GM18502 (cell line): ENCODE results near the gene FLT4.
"Not testable (repeated sequence)": the region's sequence is repeated elsewhere in the genome, so short reads cannot be mapped to it uniquely, and the experiment has no call there.

Source experiments
- ATAC-seq: cut with Tn5 transposase; IDR thresholded peaks from one replicate; pipeline ENCODE4 v1.9.1; 2021; ENCODE audit warnings: mild to moderate bottlenecking; ENCODE audit not compliant: unreplicated experiment, poor library complexity

Gene FLT4

DNA sequence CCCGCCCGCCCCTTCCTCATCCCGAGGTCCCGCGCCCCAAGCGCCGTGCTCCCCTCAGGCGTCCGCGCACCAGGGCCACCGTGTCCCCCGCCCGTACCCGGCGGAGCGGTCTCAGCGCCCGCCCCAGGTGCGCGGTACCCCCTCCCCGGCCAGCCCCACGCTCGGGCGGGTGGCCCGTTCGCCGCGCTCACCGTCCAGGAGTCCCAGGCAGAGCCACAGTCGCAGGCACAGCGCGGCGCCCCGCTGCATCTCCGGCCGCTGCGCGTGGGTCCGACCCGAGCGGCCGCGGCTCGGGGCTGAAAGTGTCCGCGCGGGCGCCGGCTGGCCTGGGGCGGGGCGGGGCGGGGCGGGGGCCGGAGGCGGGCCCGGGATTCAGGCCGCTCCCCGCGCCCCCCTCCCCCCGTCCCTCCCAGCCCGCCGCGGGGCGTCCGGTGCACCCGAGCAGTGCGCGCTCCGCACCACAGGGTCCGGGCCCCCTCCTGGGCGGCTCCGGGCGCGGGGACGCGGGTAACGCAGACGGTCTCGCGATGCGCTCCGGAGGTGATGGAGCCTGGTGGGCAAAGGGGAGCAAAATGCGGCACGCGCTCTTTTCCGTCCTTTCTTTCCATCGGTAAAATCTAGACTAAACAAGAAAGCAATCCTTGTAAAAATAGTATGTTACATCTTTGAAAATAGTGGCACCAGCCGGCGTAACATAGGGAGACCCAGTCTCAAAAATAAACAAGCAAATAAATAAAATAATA, at the start of gene FLT4:
Gene FLT4 (minus strand): TSS at position 304 of the 743 bp plus-strand sequence. CDS start 55 bp downstream, at position 249.
- ATAC-seq, result no peak

DNA sequence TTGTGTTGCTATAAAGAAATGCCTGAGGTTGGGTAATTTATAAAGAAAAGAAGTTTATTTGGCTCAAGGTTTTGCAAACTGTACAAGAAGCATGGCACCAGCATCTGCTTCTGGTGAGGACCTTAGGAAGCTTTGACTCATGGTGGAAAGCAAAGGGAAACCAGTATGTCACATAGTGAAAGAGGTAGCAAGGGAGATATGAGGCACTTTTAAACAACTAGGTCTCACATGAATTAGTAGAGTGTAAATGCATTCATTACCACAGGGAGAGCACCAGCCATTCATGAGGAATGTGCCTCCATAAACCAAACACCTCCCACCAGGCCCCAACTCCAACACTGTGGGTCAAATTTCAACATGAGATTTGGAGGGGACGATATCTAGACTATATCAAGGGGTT, 49.6 kb upstream of the FLT4 start:
- no peak for ATAC-seq

DNA sequence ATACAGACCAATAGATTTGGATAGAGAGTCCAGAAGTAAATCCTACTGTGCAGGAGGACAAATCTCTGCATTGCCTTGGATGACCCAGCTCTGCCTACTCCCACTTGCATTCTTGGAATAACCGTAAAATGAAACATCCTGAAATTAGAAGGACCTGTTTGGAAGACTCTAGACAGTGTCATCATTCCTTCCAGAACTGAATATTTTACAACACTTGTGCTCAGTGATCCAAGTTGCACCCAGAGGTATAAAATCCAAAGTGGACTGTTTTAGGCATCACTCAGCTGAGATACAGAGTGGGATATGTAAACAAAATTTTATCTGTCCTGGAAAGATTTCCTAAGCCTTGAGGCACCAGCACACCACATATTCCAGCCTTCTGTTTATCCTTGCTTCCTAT, 46.7 kb upstream of the FLT4 start:
- ATAC-seq, result no peak

DNA sequence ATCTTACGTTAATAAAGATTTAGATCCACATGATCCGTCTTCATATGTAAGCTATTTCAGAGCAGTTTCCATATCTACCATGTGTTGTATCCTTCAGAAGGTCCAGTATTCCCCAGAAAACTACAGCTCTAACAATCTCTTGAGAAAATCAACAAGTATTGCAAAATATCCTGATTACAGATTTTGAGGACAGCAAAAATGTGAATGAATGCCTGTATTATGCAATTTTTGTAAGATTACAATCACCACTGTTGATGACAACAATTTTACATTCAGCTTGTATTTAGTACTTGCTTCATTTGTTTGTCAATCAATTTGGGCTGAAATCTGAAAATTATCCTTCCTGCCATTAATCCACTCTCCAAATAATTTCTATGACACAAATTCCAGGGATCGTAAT, 43.0 kb upstream of the FLT4 start:
- no peak for ATAC-seq

DNA sequence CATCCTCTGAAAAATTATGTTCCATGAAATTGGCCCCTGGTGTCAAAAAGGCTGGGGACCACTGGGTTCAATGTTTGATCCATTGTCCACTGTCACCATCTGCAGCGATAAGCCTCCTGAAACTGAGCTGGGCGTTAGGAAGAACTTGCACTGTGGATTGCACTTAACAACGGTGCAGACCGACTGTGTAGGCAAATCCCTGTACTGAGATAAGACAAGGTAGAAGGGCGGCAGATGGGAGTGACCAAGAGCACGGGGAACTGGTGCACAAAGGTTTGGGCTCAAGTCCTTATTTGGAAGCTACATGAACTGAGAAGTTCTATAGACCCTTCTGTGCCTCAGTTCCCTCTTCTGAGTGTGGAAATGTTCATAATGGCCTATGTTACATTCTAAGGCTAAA, 41.6 kb upstream of the FLT4 start:
- no peak for ATAC-seq

DNA sequence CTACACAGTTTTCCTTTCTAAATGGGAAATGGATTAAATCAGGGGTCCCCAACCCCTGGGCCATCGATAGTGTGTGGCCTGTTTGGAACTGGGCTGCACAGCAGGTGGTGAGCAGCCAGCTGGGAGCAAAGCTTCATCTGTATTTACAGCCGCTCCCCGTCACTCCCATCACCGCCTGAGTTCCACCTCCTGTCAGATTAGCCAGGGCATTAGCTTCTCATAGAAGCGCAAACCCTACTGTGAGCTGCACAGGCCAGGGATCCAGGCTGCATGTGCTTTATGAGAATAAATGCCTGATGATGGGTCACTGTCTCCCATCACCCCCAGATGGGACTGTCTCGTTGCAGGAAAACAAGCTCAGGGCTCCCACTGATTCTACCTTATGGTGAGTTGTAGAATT, 41.2 kb upstream of the FLT4 start:
- no peak for ATAC-seq

DNA sequence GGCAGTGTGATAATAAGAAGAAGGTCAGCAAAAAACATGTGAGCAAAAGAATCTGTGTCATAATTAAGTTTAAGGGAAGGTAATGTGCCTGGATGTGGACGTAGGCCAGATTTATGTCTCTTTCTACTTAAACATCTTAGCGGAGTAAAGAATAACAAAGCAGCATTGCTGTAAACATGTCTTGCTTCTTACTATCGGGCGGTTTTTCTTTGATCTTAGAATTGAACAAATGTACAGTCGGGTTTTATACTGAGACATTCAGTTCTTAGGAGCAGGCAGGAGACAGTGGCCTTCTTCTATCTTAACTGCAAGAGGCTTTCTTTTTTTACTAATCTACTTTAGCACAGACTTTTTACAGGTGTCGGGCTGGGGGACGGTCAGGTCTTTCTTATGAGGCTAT, 40.4 kb upstream of the FLT4 start:
- ATAC-seq, result no peak

DNA sequence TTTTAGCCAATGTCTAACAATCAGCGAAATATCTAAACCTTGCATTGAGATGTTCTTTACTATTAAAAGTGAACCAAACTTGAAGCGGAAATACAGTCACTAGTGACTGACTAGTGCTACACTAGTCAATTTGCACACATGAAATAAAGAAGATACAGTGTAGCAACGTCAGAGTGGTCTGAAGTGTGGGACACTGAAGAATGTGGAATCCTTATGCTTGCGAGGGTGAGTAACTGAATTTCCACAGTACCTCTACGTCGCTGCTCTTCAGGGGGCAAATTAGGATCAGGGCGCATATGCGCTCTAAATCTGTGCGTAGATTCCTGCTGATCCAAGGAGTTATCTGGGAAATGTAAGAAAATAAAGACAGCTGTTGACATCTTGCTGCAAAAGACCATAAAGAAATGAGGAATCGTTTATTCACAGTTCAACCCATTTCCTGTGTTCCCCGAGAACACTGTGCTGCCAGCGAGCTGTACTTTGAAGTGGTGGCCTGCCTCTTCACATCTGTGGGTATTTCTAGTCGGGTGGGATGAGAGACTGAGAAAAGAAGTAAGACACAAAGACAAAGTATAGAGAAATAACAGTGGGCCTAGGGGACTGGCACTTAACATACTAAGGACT, 39.8 kb upstream of the FLT4 start:
- ATAC-seq, result no peak

DNA sequence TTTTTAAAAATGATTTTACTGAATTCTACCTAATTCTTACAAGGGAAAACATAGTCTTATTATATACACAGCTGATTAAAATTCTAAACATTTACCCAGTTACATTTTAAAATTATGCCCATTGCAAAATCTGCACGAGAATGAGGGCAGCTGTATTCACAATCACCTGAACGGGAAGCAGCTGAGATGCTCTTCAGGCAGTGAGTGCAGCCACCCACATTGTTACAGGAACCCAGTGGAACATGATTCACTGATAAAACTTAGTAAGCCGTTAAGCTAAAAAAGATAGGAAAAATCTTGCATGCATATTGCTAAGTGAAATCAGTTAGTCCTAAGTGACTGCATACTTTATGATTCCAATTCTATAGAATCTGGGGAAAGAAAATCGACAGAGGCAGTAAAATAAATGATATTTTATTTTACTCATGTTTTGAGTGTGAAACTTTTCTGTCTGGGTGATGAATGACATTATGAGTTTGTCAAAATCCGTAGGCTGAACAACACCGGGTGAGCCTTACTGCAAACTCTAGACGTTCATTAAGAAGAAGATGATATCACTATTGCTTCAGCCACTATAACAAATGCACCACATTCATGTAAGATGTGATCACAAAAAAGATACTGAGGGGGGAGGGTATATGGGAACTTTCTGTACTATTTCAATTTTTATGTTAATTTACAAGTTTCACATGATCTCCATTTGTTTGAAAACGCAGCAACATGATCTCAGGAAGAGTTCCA, 39.1 kb upstream of the FLT4 start:
- no peak for ATAC-seq

DNA sequence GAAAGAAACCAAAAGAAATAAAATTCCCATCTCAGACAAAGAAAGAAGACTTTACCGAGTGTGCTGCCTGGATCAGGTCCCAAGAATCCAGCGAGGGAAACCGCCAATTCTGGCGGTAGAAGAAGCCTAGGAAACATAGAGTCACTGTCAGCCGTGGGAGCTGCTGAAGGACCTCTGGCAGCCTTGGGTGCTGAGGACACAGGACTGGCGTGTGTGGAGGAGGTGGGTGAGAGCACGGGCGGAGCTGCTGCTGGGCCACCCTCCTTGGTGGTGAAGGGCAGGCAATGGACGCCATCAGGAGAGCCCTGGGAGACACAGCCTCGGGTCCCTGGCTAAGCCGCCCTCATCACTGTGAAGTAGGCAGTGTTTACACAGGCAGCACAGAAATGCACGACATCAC, 37.4 kb upstream of the FLT4 start:
- ATAC-seq, result not testable (repeated sequence)

DNA sequence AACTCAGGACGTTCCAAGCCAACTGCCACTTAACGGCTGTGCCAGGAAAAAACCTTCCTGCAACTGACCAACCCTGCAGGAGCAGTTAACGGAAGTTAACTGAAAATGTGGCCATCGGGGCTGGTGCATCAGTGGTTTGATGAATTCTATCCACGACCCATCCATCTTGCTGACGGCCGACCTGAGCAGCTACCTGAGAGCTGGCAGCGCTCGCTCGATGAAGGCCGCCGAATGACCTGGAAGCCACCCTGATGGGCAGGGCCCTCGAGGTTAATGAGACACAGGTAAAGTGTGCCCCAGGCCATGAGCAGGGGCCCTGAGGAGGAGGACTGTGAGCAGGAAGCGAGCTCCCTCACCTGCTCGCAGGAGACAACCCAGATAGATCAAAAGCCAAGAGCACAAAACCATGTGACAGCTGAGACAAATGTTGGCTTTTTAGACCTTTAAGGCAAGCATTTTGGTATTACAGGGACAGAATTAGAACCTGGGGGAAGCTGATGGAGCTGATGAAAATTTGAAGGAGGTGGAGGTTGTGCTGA, 35.3 kb upstream of the FLT4 start:
- no peak for ATAC-seq

DNA sequence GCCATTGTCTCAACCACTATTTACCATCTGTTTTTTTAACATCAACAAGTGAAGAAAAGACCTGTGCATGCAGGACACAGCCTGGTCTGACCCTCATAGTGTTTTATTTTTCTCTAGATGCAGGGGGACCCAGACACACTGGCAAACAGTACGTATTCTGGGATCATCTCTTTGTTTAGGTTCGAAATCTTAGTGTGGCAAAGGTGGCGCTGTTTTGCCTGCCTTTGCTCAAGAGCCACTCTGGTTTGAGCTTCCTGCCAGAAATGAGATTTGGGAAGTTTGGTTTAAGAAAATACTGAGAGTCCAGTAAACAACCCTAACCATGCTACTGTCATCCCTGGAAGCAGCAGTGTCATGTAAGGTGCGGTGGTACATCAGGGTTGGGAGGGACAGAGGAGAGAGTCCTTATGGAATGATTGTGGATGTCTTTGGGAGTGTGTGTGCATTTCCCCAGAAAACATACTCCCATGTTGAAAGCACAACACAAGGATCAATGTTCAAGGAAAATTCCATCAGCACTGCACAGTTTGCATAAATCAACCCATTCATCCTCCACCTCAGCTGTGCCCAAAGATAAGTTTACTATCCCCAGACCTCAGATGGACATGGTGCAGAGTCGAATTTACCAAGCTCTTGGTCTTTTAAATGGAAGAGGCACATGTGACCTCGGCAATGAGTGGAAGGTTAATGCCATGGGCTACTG, 34.0 kb upstream of the FLT4 start:
- no peak for ATAC-seq

DNA sequence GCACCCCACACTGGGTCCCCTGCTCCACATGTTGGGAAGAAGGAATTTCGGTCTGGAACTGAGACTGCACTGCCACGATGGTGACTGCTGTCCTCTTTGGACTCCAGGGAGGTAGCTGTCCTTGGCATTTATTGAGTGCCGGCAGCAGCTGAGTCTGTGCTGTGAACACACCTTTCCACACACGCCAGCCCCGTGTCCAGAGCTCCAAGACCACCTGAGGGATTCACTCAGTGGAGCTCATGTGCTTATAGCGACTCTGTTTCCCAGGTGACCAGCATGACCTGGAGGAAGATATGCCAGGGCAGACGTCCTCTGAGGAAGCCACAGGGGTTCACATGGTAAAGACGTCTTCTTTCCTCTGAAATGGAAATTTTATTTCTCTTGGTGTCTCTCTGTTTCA, 33.2 kb upstream of the FLT4 start:
- ATAC-seq, result no peak

DNA sequence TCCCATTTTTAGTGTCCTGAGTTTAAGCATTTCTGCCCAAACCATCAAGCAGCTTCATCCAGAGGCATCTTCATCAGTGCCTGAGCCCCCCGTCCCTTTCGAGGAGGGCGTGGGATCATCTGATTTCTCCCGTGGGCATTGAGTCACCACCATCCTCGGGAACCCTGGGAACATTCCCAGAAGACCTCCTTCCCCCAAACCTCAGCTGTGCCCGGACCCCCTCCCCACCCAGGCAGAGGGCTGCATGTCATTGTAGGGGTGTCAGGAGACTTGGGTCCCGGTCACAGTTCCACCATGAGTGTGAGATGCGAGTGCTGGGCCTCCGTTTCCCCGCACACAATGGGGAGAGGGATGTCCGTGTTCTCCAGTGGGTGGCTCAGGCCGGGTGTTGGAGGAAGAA, 32.6 kb upstream of the FLT4 start:
- not testable (repeated sequence) for ATAC-seq

DNA sequence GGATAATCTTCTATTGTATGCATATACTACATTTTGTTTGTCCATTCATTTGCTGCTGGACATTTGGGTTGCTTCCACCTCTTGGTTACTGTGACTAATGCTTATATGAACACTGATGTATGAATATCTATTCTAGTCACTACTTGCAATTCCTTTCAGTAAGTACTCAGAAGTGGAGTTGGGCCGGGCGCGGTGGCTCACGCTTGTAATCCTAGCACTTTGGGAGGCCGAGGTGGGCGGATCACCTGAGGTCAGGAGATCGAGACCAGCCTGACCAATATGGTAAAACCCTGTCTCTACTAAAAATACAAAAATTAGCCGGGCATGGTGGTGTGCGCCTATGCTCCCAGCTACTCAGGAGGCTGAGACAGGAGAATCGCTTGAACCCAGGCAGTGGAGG, 28.9 kb upstream of the FLT4 start:
- not testable (repeated sequence) for ATAC-seq

DNA sequence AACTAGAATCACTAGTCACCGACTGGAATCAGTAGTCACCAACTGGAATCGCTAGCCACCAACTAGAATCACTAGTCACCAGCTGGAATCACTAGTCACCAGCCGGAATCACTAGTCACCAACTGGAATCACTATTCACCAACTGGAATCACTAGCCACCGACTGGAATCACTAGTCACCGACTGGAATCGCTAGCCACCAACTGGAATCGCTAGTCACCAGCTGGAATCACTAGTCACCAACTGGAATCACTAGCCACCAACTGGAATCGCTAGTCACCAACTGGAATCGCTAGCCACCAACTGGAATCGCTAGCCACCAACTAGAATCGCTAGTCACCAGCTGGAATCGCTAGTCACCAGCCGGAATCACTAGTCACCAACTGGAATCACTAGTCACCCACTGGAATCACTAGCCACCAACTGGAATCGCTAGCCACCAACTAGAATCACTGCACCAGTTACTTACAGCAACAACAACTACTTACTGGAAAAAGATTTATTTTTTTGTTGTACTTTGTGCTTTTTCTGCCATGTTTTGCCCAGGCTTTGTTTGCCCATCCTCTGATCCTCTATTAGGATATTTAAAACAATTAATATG, 25.7 kb upstream of the FLT4 start:
- no peak for ATAC-seq

DNA sequence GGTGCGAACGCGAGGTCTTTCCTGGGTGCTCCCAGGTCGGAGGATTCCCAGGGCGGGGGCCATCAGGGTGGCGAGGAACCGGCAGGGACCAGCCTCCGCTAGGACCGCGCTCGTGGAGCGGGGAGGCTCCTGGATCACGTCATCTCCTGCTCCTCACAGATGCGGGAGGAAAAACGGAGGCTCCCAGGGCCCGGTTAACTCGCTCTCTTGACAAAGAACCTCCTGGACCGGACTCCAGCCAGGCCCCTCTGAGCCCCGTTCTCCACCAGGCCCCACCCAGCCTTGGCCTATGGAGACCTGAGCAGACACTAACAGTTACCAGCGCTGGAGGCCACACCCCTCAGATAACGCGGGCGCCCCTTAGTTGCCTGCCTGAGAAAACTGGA, 24.7 kb upstream of the FLT4 start:
- ATAC-seq, result not testable (repeated sequence)

DNA sequence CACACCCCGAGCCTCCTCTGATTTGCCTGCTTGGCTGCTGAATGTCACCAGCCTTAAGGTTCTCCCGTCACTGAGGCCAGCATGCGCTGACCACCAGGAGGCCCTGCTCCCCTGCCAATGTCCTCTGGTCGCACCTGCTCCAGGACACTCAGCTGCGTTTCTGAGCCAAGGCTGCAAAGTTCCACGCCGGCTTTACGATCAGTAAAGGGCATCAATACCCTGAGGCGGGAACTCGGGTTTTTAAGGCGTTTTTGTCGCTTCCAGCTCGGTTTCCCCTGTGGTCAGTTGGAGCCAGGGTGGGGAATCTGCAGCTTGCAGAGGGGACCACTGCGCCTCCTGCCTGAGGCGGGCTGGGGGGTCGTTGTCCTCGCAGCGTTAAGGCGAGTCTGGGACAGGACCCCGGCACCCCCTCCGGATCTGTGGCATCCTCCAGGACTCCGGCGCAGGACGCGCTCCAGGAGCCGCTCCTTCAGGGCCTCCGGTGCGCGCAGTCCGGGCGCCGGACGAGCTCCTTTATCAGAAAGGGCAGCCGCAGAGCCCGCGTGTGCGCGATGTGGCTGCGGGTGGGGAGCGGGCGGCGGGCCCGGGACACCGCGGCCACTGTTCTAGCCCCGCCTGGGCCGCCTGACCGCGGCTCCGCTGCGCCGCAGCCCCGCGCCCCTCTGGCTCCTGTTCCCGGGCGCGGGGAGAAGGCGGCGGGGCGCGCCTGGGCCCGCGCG, 24.1 kb upstream of the FLT4 start:
- ATAC-seq, result no peak

DNA sequence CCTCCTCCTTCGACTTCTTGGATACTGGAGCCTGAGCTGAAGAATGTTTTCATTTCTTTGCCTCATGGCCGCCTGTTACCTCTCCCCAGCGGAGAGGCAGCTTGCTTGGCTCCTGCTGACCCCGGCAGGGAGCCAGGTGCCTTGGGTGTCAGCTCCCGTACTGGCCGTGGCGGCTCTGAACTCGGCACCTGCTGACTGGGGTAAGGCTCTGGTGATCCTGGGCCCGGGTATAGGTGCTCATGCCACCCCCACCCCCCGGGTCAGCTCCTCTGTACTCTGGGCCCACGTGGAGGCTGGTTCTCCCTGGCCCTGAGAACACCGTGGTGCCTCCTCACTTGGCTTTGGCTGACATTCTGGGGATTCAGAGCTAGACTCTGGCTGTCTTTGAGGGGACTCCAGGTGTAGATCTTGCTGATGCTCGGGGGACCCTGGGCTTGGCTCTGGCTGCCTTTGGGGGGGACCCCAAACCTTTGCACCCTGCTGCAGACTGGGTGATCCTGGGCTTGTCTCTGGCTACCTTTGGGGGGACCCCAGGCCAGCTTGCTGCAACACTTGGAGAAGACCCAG, 22.6 kb upstream of the FLT4 start:
- not testable (repeated sequence) for ATAC-seq
